CD4-positive, alpha-beta T cell (primary cell): Measurements from ENCODE around the gene MECR. TPM values are rescaled to one million over a fixed set of nuclear protein-coding genes. Genes with fewer than 3 reads are reported as not detected.

Source experiments
- ATAC-seq: fragments of 200-7000 bp; cut with Tn5 transposase; one replicate; pipeline ENCODE4 v1.10.0; 2022; ENCODE audit warnings: mild to moderate bottlenecking; ENCODE audit not compliant: poor library complexity
- CTCF ChIA-PET: fragments of 350-600 bp; sonication (Branson Sonifier 250); formaldehyde crosslinking; loops from one replicate; lab custom pipeline; 2021; ENCODE audit warnings: antibody characterized with exemption, inconsistent platforms; lab: Charles Lee
- POLR2A ChIA-PET: fragments of 350-600 bp; sonication (Branson Sonifier 250); formaldehyde crosslinking; loops from one replicate; lab custom pipeline; 2021; ENCODE audit warnings: antibody characterized with exemption, inconsistent platforms; lab: Charles Lee
- DNase-seq, 14 experiments: peaks; one replicate each; pipeline ENCODE4 v3.0.0-alpha.2; 2013 to 2020; ENCODE audit warnings: mixed read lengths in 2 of 14
- H3K27ac ChIP-seq, 2 donors: one replicate each; pipeline versions ENCODE4 v1.5.1 to v1.7.0; 2013; ENCODE audit warnings: low read length in 2 of 2, low read depth in 1 of 2, mild to moderate bottlenecking in 1 of 2
- H3K27me3 ChIP-seq, 2 experiments: 1 replicate in 1 of 2; 2 replicates in 1 of 2; pipeline versions ENCODE4 v1.6.1 to v1.7.0; 2013; ENCODE audit warnings: low read length in 2 of 2, control low read depth in 1 of 2, mild to moderate bottlenecking in 1 of 2, moderate library complexity in 1 of 2; ENCODE audit not compliant: insufficient read depth in 2 of 2, control insufficient read depth in 1 of 2
- H3K36me3 ChIP-seq: one replicate; pipeline ENCODE4 v1.6.1; 2013; ENCODE audit warnings: low read length, control low read depth; ENCODE audit not compliant: insufficient read depth
- H3K4me1 ChIP-seq: one replicate; pipeline ENCODE4 v1.6.1; 2013; ENCODE audit warnings: low read length, control low read depth; ENCODE audit not compliant: insufficient read depth
- H3K4me3 ChIP-seq: one replicate; pipeline ENCODE4 v1.5.1; 2013; ENCODE audit warnings: mild to moderate bottlenecking, low read length, moderate library complexity
- H3K9me3 ChIP-seq, 2 experiments: 1 replicate in 1 of 2; 2 replicates in 1 of 2; pipeline versions ENCODE4 v1.6.1 to v1.7.0; 2013; ENCODE audit warnings: low read length in 2 of 2, mild to moderate bottlenecking in 2 of 2, control low read depth in 1 of 2, moderate library complexity in 1 of 2; ENCODE audit not compliant: control insufficient read depth in 1 of 2, insufficient read depth in 1 of 2
- H3K27ac Mint-ChIP-seq: one replicate; pipeline ENCODE4 v1.8.0; 2020; ENCODE audit warnings: mixed read lengths
- H3K27me3 Mint-ChIP-seq: one replicate; pipeline ENCODE4 v1.8.0; 2021; ENCODE audit warnings: mixed read lengths
- H3K36me3 Mint-ChIP-seq: one replicate; pipeline ENCODE4 v1.8.0; 2021; ENCODE audit warnings: low read depth, mixed read lengths
- H3K4me1 Mint-ChIP-seq: one replicate; pipeline ENCODE4 v1.8.0; 2021; ENCODE audit warnings: low read depth, mixed read lengths
- H3K4me3 Mint-ChIP-seq: one replicate; pipeline ENCODE4 v1.8.0; 2020; ENCODE audit warnings: mild to moderate bottlenecking, mixed read lengths
- H3K9me3 Mint-ChIP-seq: one replicate; pipeline ENCODE4 v1.8.0; 2020; ENCODE audit warnings: mixed read lengths
- CTCF ChIP-seq: fragments of 200-600 bp; IDR thresholded peaks from one replicate; pipeline ENCODE4 v1.8.0; 2022; ENCODE audit warnings: antibody characterized with exemption, mild to moderate bottlenecking
- intact Hi-C, 2 experiments: fragments of 100-400 bp; cut with DNase I in 1 of 2; cut with micrococcal nuclease in 1 of 2; formaldehyde crosslinking; loops; one replicate each; pipeline versions ENCODE4 v1.15.1 to v1.9.0; 2023 to 2025; cut with DNase I, micrococcal nuclease
- total RNA-seq, 174 experiments: library from RNA in 2 of 174; stranded (reverse) in 2 of 174; gene quantifications; one replicate each; pipeline ENCODE4 v1.2.3 and lab custom pipeline; 2021 to 2026

The MECR gene
- total RNA-seq, 2 experiments from 2014 or later = 5.5 to 6.6 TPM

- no peaks in the 10 kb centered on the region for H3K9me3 ChIP-seq
- H3K4me3 Mint-ChIP-seq = no peak overlapping the region
- intact Hi-C loops = no loop called here
- ATAC-seq = no peak
- no peaks in the 10 kb centered on the region for H3K9me3 Mint-ChIP-seq
- no peak overlapping the region for H3K27ac ChIP-seq
- H3K27ac Mint-ChIP-seq = no peak overlapping the region
- H3K4me1 Mint-ChIP-seq = no peaks in the 10 kb centered on the region
- no peaks in the 10 kb centered on the region for H3K27me3 Mint-ChIP-seq
- H3K36me3 ChIP-seq = peaks cover 42% of the 10 kb centered on the region
- H3K36me3 Mint-ChIP-seq = peaks cover 41% of the 10 kb centered on the region
- no peaks in the 10 kb centered on the region for H3K27me3 ChIP-seq
- POLR2A ChIA-PET = no interaction called here
- no peak for TF ChIP-seq CTCF
- CTCF ChIA-PET = no interaction called here
- H3K4me3 ChIP-seq = no peak overlapping the region
- no peaks in the 10 kb centered on the region for H3K4me1 ChIP-seq
- no peak for DNase-seq
Measured at GRCh38 chr1:29211086-29212030, 19.4 kb downstream of the MECR start.

GRCh38 chr1:29210278-29211085 is 20.3 kb downstream of the MECR start:
- ATAC-seq = no peak
- Histone ChIP-seq H3K27me3 (no peaks in the 10 kb centered on the region), H3K4me3 (no peak overlapping the region), H3K9me3 (no peaks in the 10 kb centered on the region), H3K27ac (no peak overlapping the region), H3K4me1 (no peaks in the 10 kb centered on the region), H3K36me3 (peaks cover 40% of the 10 kb centered on the region)
- TF ChIP-seq CTCF = no peak
- ChIA-PET POLR2A (no interaction called here), CTCF (no interaction called here)
- H3K4me1 Mint-ChIP-seq = no peaks in the 10 kb centered on the region
- H3K27ac Mint-ChIP-seq = no peak overlapping the region
- DNase-seq = no peak
- H3K27me3 Mint-ChIP-seq = no peaks in the 10 kb centered on the region
- no peaks in the 10 kb centered on the region for H3K9me3 Mint-ChIP-seq
- intact Hi-C loops = no loop called here
- H3K4me3 Mint-ChIP-seq = no peak overlapping the region
- peaks cover 44% of the 10 kb centered on the region for H3K36me3 Mint-ChIP-seq

- Histone ChIP-seq H3K9me3 (no peaks in the 10 kb centered on the region), H3K4me3 (no peak overlapping the region), H3K27me3 (no peaks in the 10 kb centered on the region), H3K4me1 (no peaks in the 10 kb centered on the region), H3K36me3 (peaks cover 31% of the 10 kb centered on the region), H3K27ac (no peak overlapping the region)
- Mint-ChIP-seq H3K4me3 (no peak overlapping the region), H3K27ac (no peak overlapping the region), H3K36me3 (peaks cover 42% of the 10 kb centered on the region), H3K4me1 (no peaks in the 10 kb centered on the region), H3K27me3 (no peaks in the 10 kb centered on the region), H3K9me3 (no peaks in the 10 kb centered on the region)
- ChIA-PET CTCF (no interaction called here), POLR2A (interaction anchor here (0.6 kb wide), 1 partner anchor 400 kb away, joined by 3 read pairs; no protein-coding TSS in a partner anchor)
- no peak for TF ChIP-seq CTCF
- intact Hi-C loops = loop anchor here in 1 of 2 experiments (10.0 kb wide), 1 partner anchor 84 kb away; the partner anchor contains the start of gene TMEM200B
- no peak for ATAC-seq
- no peak for DNase-seq
Measured at GRCh38 chr1:29209173-29209572, 21.6 kb downstream of the MECR start.
